Adrenal gland (tissue), 12 donors: ENCODE data around the gene MAST2. TPM values are rescaled to one million over a fixed set of nuclear protein-coding genes. Genes with fewer than 3 reads are reported as not detected.

Source experiments
- DNase-seq, 7 donors: peaks; one replicate each; pipeline ENCODE4 v3.0.0-alpha.2; 2019 to 2020
- H3K27ac ChIP-seq, 5 donors: fragments of 200-600 bp; sonication (generic) in 4 of 5; 1 replicate in 3 of 5; 2 replicates in 2 of 5; pipeline versions ENCODE4 v1.5.1 to v1.8.0; 2016 to 2020; ENCODE audit warnings: mild to moderate bottlenecking in 1 of 5
- H3K27me3 ChIP-seq: fragments of 200-600 bp; 2 replicates; pipeline ENCODE4 v1.8.0; 2021
- H3K36me3 ChIP-seq, 2 donors: fragments of 200-600 bp; replicated peaks in 1 of 2; 1 replicate in 1 of 2; 2 replicates in 1 of 2; pipeline versions ENCODE4 v1.5.1 to v1.8.0; 2018 to 2022
- H3K4me1 ChIP-seq, 2 donors: fragments of 200-600 bp; replicated peaks in 1 of 2; 1 replicate in 1 of 2; 2 replicates in 1 of 2; pipeline versions ENCODE4 v1.5.1 to v1.8.0; 2018 to 2021
- H3K4me3 ChIP-seq, 4 donors: fragments of 200-600 bp; sonication (generic) in 3 of 4; one replicate each; pipeline ENCODE4 v1.5.1; 2016 to 2018
- H3K9me3 ChIP-seq, 3 donors: fragments of 200-600 bp; sonication (generic) in 1 of 3; replicated peaks in 1 of 3; 1 replicate in 2 of 3; 2 replicates in 1 of 3; pipeline versions ENCODE4 v1.5.1 to v1.8.0; 2016 to 2021
- CTCF ChIP-seq, 6 experiments: fragments of 450-650 bp in 4 of 6; fragments of 200-600 bp in 2 of 6; sonication (generic) in 1 of 6; IDR thresholded peaks; 1 replicate in 5 of 6; 2 replicates in 1 of 6; pipeline versions ENCODE4 v1.5.1 to v1.8.0; 2016 to 2021; ENCODE audit warnings: antibody characterized with exemption in 6 of 6, mild to moderate bottlenecking in 2 of 6, moderate library complexity in 1 of 6
- POLR2A ChIP-seq, 2 donors: fragments of 450-650 bp; IDR thresholded peaks; one replicate each; pipeline ENCODE4 v1.6.1; 2017; ENCODE audit warnings: antibody characterized with exemption in 2 of 2, mild to moderate bottlenecking in 2 of 2, moderate library complexity in 1 of 2
- WGBS, 4 donors: extraction: QIAGEN DNeasy Blood & Tissue Kit in 2 of 4; methylation state at CpG; one replicate each; pipeline versions ENCODE4 v1.1.5 to v1.1.7; 2013 to 2017; 5-methylcytosine and 5-hydroxymethylcytosine counted together
- intact Hi-C, 2 donors: fragments of 100-400 bp; cut with DNase I; formaldehyde crosslinking; loops; one replicate each; pipeline versions ENCODE4 v1.14.1 to v1.15.0; 2022 to 2023
- polyA plus RNA-seq, 3 donors: library from polyadenylated mRNA; stranded (reverse); fragments of 200-250 nt in 2 of 3; fragments of 350-450 nt in 1 of 3; fragmentation: Illumina TruSeq in 1 of 3; extraction: RNeasy Lipid Tissue Mini Kit (QIAGEN cat#74804) in 1 of 3; gene quantifications; one replicate each; pipeline ENCODE4 v1.2.3, GENCODE V29; 2013 to 2014
- total RNA-seq, 9 donors: library from RNA; depleted of rRNA in 4 of 9; stranded (reverse); fragments of >200 nt in 4 of 9; fragments of 120-200 nt in 1 of 9; fragmentation: NEBNext Ultra II Directional in 1 of 9; extraction: Animal tissue kit (Norgen Biotek cat#: 25700) in 1 of 9; gene quantifications; one replicate each; pipeline versions ENCODE4 v1.1.0 to v1.2.4, GENCODE V29; 2013 to 2023
- donor health status: healthy with polysubstance abuse.
- donor health status: Bipolar disorder and iron deficiency.
- donor health status: DM: yes; HTN: yes; CAD: no.
- donor health status: DM: no; HTN: no; CAD: no.
- donor health status: DM: no; HTN: no; CAD: no.
- donor health status: DM: yes; HTN: yes; CAD: no.

MAST2 gene
- total and polyA plus RNA-seq, 12 donors, result 18.1 to 38.5 (median 23.5) TPM

- intact Hi-C loops, result loop anchor here in 1 of 2 donors (10.0 kb wide), 1 partner anchor 143 kb away; no protein-coding TSS in a partner anchor
- TF ChIP-seq CTCF (IDR thresholded peaks at IDR 0.05) (no peak), POLR2A (IDR thresholded peaks at IDR 0.05) (no peak)
- no peaks in the 10 kb centered on the region for H3K27me3 ChIP-seq
- no peaks in the 10 kb centered on the region for H3K36me3 ChIP-seq
- no peak for DNase-seq
- H3K27ac ChIP-seq, result no peak overlapping the region
- WGBS, 4 donors, result 88 to 97% (median 89%) methylated on average over 2 of the region's 2 CpGs
- H3K4me3 ChIP-seq, result no peak overlapping the region
- H3K4me1 ChIP-seq, result peaks cover 0 to 6% of the 10 kb centered on the region in 2 donors
- H3K9me3 ChIP-seq, result peaks cover 0 to 4% (median 3%) of the 10 kb centered on the region in 3 donors
These were observed 44.7 kb downstream of the MAST2 start for GRCh38 chr1:45848097-45848496.

GRCh38 chr1:45848714-45849113 lies 45.3 kb downstream of the MAST2 start:
- TF ChIP-seq CTCF (IDR thresholded peaks at IDR 0.05) (no peak), POLR2A (IDR thresholded peaks at IDR 0.05) (no peak)
- no peak for DNase-seq
- Histone ChIP-seq H3K9me3 (peaks cover 0 to 4% (median 3%) of the 10 kb centered on the region in 3 donors), H3K36me3 (no peaks in the 10 kb centered on the region), H3K27ac (no peak overlapping the region), H3K4me3 (no peak overlapping the region), H3K4me1 (peaks cover 0 to under 1% of the 10 kb centered on the region in 2 donors), H3K27me3 (no peaks in the 10 kb centered on the region)
- WGBS, 4 donors, result 95 to 98% (median 95%) methylated on average over 2 of the region's 2 CpGs
- intact Hi-C loops, result loop anchor here in 1 of 2 donors (10.0 kb wide), 1 partner anchor 144 kb away; no protein-coding TSS in a partner anchor

- intact Hi-C loops, result no loop called here
- WGBS, 4 donors, result 93 to 98% (median 96%) methylated on average over 2 of the region's 2 CpGs
- no peaks in the 10 kb centered on the region for H3K4me1 ChIP-seq
- peaks cover 0 to 4% (median 3%) of the 10 kb centered on the region in 3 donors for H3K9me3 ChIP-seq
- H3K4me3 ChIP-seq, result no peak overlapping the region
- DNase-seq, result no peak
- H3K36me3 ChIP-seq, result no peaks in the 10 kb centered on the region
- H3K27ac ChIP-seq, result no peak overlapping the region
- no peak for TF ChIP-seq CTCF (IDR thresholded peaks at IDR 0.05)
- no peak for TF ChIP-seq POLR2A (IDR thresholded peaks at IDR 0.05)
- no peaks in the 10 kb centered on the region for H3K27me3 ChIP-seq
These were observed 46.6 kb downstream of the MAST2 start for GRCh38 chr1:45850017-45850416.

GRCh38 chr1:45854724-45855123 lies 51.3 kb downstream of the MAST2 start:
- H3K27ac ChIP-seq, result no peak overlapping the region
- intact Hi-C loops, result no loop called here
- no peak for DNase-seq
- H3K4me1 ChIP-seq, result no peaks in the 10 kb centered on the region
- H3K4me3 ChIP-seq, result no peak overlapping the region
- H3K9me3 ChIP-seq, result peaks cover 0 to 6% (median 4%) of the 10 kb centered on the region in 3 donors
- no peak for TF ChIP-seq CTCF (IDR thresholded peaks at IDR 0.05)
- TF ChIP-seq POLR2A (IDR thresholded peaks at IDR 0.05), result no peak
- 97 to 100% (median 100%) methylated on average over 1 of the region's 1 CpG; no CpG with 5 or more reads in 1 of the 4 donors for WGBS, 4 donors
- H3K27me3 ChIP-seq, result no peaks in the 10 kb centered on the region
- H3K36me3 ChIP-seq, result no peaks in the 10 kb centered on the region
